Activated T-cell treated with anti-CD3 and anti-CD28 coated beads, Interleukin-2, amount 50 U/mL, for 72 hours (primary cell): ENCODE results near the gene PPP2R5A. TPM values are rescaled to one million over a fixed set of nuclear protein-coding genes. Genes with fewer than 3 reads are reported as not detected.

Experiments used
- ATAC-seq, 2 donors: fragments of 150-1000 bp; cut with Tn5 transposase; replicated peaks in 1 of 2; 2 replicates each; pipeline ENCODE4 v1.10.0; 2021; ENCODE audit warnings: moderate library complexity in 2 of 2, mild to moderate bottlenecking in 1 of 2
- DNase-seq, 2 donors: peaks; one replicate each; pipeline ENCODE4 v3.0.0; 2021 to 2022; ENCODE audit warnings: mixed read lengths in 1 of 2
- H3K27ac Mint-ChIP-seq: one replicate; pipeline ENCODE4 v1.8.0; 2022; ENCODE audit warnings: mild to moderate bottlenecking, moderate library complexity, mixed read lengths
- H3K27me3 Mint-ChIP-seq: one replicate; pipeline ENCODE4 v1.8.0; 2022; ENCODE audit warnings: low read depth, mixed read lengths
- H3K36me3 Mint-ChIP-seq, 2 donors: one replicate each; pipeline ENCODE4 v1.8.0; 2022; ENCODE audit warnings: mixed read lengths in 2 of 2, mild to moderate bottlenecking in 1 of 2; ENCODE audit not compliant: insufficient read depth in 2 of 2
- H3K4me1 Mint-ChIP-seq: one replicate; pipeline ENCODE4 v1.8.0; 2022; ENCODE audit warnings: low read depth, mixed read lengths
- H3K4me3 Mint-ChIP-seq, 2 donors: one replicate each; pipeline ENCODE4 v1.8.0; 2022; ENCODE audit warnings: mild to moderate bottlenecking in 2 of 2, mixed read lengths in 2 of 2, moderate library complexity in 2 of 2
- H3K9me3 Mint-ChIP-seq, 2 donors: one replicate each; pipeline ENCODE4 v1.8.0; 2022; ENCODE audit warnings: mixed read lengths in 2 of 2
- total RNA-seq, 2 donors: library from RNA; stranded (reverse); gene quantifications; one replicate each; pipeline ENCODE4 v1.2.3, GENCODE V29; 2022

The PPP2R5A gene
- 10 to 100 TPM; 43.7 to 52.0 TPM for total RNA-seq

- Mint-ChIP-seq H3K36me3 (peaks cover 4 to 6% of the 10 kb centered on the region in 2 donors), H3K4me3 (peak within 1 kb of the TSS; percentile 100), H3K9me3 (no peaks in the 10 kb centered on the region), H3K27me3 (no peaks in the 10 kb centered on the region), H3K4me1 (peaks cover 42% of the 10 kb centered on the region), H3K27ac (peak within 1 kb of the TSS; percentile 99)
- DNase-seq (peak; percentile 98 to 99), ATAC-seq (peak; percentile 88 to 90)
Measured at GRCh38 chr1:212284744-212285684, at the start of gene PPP2R5A. Gene PPP2R5A, plus strand, starts transcription at chr1:212285410. Its CDS starts 701 bp downstream, at chr1:212286111.

- Mint-ChIP-seq H3K27ac (no peak overlapping the region), H3K9me3 (no peaks in the 10 kb centered on the region), H3K4me1 (peaks cover 46% of the 10 kb centered on the region), H3K36me3 (no peaks in the 10 kb centered on the region), H3K4me3 (no peak overlapping the region), H3K27me3 (peaks cover 5% of the 10 kb centered on the region)
- ATAC-seq (no peak), DNase-seq (no peak)
Measured at GRCh38 chr1:212235857-212236256, 49.4 kb upstream of the PPP2R5A start.

- no peaks in the 10 kb centered on the region for H3K36me3 Mint-ChIP-seq
- ATAC-seq (no peak), DNase-seq (no peak)
- H3K27me3 Mint-ChIP-seq: peaks cover 5% of the 10 kb centered on the region
- no peaks in the 10 kb centered on the region for H3K9me3 Mint-ChIP-seq
- peaks cover 46% of the 10 kb centered on the region for H3K4me1 Mint-ChIP-seq
- no peak overlapping the region for H3K27ac Mint-ChIP-seq
- H3K4me3 Mint-ChIP-seq: no peak overlapping the region
Measured at GRCh38 chr1:212236664-212237220, 48.5 kb upstream of the PPP2R5A start.

GRCh38 chr1:212237651-212238050, 47.6 kb upstream of the PPP2R5A start:
- DNase-seq: peak in 1 of 2 donors; percentile 27
- H3K4me3 Mint-ChIP-seq: no peak overlapping the region
- H3K27me3 Mint-ChIP-seq: peaks cover 5% of the 10 kb centered on the region
- peak; percentile 64 to 65 for ATAC-seq
- no peaks in the 10 kb centered on the region for H3K9me3 Mint-ChIP-seq
- peaks cover 39% of the 10 kb centered on the region for H3K4me1 Mint-ChIP-seq
- no peaks in the 10 kb centered on the region for H3K36me3 Mint-ChIP-seq
- H3K27ac Mint-ChIP-seq: no peak overlapping the region

- DNase-seq: no peak
- no peaks in the 10 kb centered on the region for H3K9me3 Mint-ChIP-seq
Measured at GRCh38 chr1:212238552-212238951, 46.7 kb upstream of the PPP2R5A start.

GRCh38 chr1:212241501-212241900, 43.7 kb upstream of the PPP2R5A start:
- DNase-seq (no peak), ATAC-seq (no peak)
- H3K27me3 Mint-ChIP-seq: no peaks in the 10 kb centered on the region
- no peak overlapping the region for H3K4me3 Mint-ChIP-seq
- H3K36me3 Mint-ChIP-seq: no peaks in the 10 kb centered on the region
- peaks cover 26% of the 10 kb centered on the region for H3K4me1 Mint-ChIP-seq
- H3K9me3 Mint-ChIP-seq: no peaks in the 10 kb centered on the region
- H3K27ac Mint-ChIP-seq: no peak overlapping the region

More at GRCh38 chr1:212238552-212238951, 46.7 kb upstream of the PPP2R5A start:
- Mint-ChIP-seq H3K4me3 (no peak overlapping the region), H3K4me1 (peaks cover 36% of the 10 kb centered on the region), H3K36me3 (no peaks in the 10 kb centered on the region), H3K27me3 (peaks cover 5% of the 10 kb centered on the region), H3K27ac (no peak overlapping the region)
- no peak for ATAC-seq

- no peaks in the 10 kb centered on the region for H3K36me3 Mint-ChIP-seq
- no peak overlapping the region for H3K4me3 Mint-ChIP-seq
- no peaks in the 10 kb centered on the region for H3K9me3 Mint-ChIP-seq
- no peaks in the 10 kb centered on the region for H3K27me3 Mint-ChIP-seq
- H3K27ac Mint-ChIP-seq: no peak overlapping the region
- ATAC-seq (no peak), DNase-seq (no peak)
- peaks cover 26% of the 10 kb centered on the region for H3K4me1 Mint-ChIP-seq
Measured at GRCh38 chr1:212241957-212242287, 43.3 kb upstream of the PPP2R5A start.

- H3K9me3 Mint-ChIP-seq: no peaks in the 10 kb centered on the region
- no peaks in the 10 kb centered on the region for H3K36me3 Mint-ChIP-seq
- H3K27ac Mint-ChIP-seq: peak overlapping the region; percentile 58
- no peak for DNase-seq
- peaks cover 24% of the 10 kb centered on the region for H3K4me1 Mint-ChIP-seq
- H3K27me3 Mint-ChIP-seq: no peaks in the 10 kb centered on the region
- peak overlapping the region in 1 of 2 donors; percentile 32 for H3K4me3 Mint-ChIP-seq
- no peak for ATAC-seq
Measured at GRCh38 chr1:212242288-212242984, 42.8 kb upstream of the PPP2R5A start.

- Mint-ChIP-seq H3K27ac (peak overlapping the region; percentile 48), H3K4me1 (peaks cover 19% of the 10 kb centered on the region), H3K27me3 (no peaks in the 10 kb centered on the region), H3K9me3 (no peaks in the 10 kb centered on the region), H3K4me3 (no peak overlapping the region), H3K36me3 (no peaks in the 10 kb centered on the region)
- no peak for DNase-seq
- ATAC-seq: no peak
Measured at GRCh38 chr1:212242985-212243308, 42.3 kb upstream of the PPP2R5A start.

- H3K27ac Mint-ChIP-seq: no peak overlapping the region
- no peak overlapping the region for H3K4me3 Mint-ChIP-seq
- no peaks in the 10 kb centered on the region for H3K9me3 Mint-ChIP-seq
- no peak for ATAC-seq
- H3K36me3 Mint-ChIP-seq: no peaks in the 10 kb centered on the region
- no peak for DNase-seq
- H3K4me1 Mint-ChIP-seq: peaks cover 11% of the 10 kb centered on the region
- no peaks in the 10 kb centered on the region for H3K27me3 Mint-ChIP-seq
Measured at GRCh38 chr1:212244441-212244840, 40.8 kb upstream of the PPP2R5A start.

GRCh38 chr1:212247179-212247721, 38.0 kb upstream of the PPP2R5A start:
- Mint-ChIP-seq H3K4me3 (no peak overlapping the region), H3K4me1 (peaks cover 22% of the 10 kb centered on the region), H3K27me3 (no peaks in the 10 kb centered on the region), H3K36me3 (no peaks in the 10 kb centered on the region), H3K9me3 (no peaks in the 10 kb centered on the region), H3K27ac (no peak overlapping the region)
- DNase-seq (no peak), ATAC-seq (no peak)

- no peak overlapping the region for H3K27ac Mint-ChIP-seq
- no peak overlapping the region for H3K4me3 Mint-ChIP-seq
- H3K4me1 Mint-ChIP-seq: peaks cover 22% of the 10 kb centered on the region
- DNase-seq (no peak), ATAC-seq (no peak)
- no peaks in the 10 kb centered on the region for H3K36me3 Mint-ChIP-seq
- no peaks in the 10 kb centered on the region for H3K27me3 Mint-ChIP-seq
- no peaks in the 10 kb centered on the region for H3K9me3 Mint-ChIP-seq
Measured at GRCh38 chr1:212247988-212248387, 37.2 kb upstream of the PPP2R5A start.

- no peaks in the 10 kb centered on the region for H3K27me3 Mint-ChIP-seq
- H3K27ac Mint-ChIP-seq: peak overlapping the region; percentile 12
- peak overlapping the region; percentile 16 to 55 for H3K4me3 Mint-ChIP-seq
- DNase-seq: no peak
- ATAC-seq: no peak
- H3K36me3 Mint-ChIP-seq: no peaks in the 10 kb centered on the region
- peaks cover 51% of the 10 kb centered on the region for H3K4me1 Mint-ChIP-seq
- peaks cover 0 to 2% of the 10 kb centered on the region in 2 donors for H3K9me3 Mint-ChIP-seq
Measured at GRCh38 chr1:212254853-212255363, 30.3 kb upstream of the PPP2R5A start.
